ENCODE results near the gene FFAR4.
"Not testable (repeated sequence)": the region's sequence is repeated elsewhere in the genome, so short reads cannot be mapped to it uniquely, and the experiment has no call there.

Gene FFAR4

DNA sequence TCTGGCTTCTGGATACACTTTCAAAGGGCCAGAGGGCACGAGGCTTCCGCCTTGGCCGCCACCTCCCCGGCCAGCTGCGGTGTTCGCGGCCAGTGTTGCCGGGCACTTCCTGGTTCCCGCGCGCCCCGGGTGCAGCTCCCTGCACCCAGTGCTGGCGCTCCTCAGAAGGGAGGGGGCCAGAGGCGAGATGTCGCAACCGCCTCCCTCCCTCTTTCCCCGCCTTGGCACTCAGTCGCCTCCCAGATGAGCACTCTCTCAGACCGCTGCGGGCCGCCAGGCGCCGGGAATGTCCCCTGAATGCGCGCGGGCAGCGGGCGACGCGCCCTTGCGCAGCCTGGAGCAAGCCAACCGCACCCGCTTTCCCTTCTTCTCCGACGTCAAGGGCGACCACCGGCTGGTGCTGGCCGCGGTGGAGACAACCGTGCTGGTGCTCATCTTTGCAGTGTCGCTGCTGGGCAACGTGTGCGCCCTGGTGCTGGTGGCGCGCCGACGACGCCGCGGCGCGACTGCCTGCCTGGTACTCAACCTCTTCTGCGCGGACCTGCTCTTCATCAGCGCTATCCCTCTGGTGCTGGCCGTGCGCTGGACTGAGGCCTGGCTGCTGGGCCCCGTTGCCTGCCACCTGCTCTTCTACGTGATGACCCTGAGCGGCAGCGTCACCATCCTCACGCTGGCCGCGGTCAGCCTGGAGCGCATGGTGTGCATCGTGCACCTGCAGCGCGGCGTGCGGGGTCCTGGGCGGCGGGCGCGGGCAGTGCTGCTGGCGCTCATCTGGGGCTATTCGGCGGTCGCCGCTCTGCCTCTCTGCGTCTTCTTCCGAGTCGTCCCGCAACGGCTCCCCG lies at the start of gene FFAR4:
FFAR4 (plus strand) TSS at position 231 of the 842 bp plus-strand sequence; CDS start at position 287, 56 bp downstream.
- DNase-seq: no peak

DNA sequence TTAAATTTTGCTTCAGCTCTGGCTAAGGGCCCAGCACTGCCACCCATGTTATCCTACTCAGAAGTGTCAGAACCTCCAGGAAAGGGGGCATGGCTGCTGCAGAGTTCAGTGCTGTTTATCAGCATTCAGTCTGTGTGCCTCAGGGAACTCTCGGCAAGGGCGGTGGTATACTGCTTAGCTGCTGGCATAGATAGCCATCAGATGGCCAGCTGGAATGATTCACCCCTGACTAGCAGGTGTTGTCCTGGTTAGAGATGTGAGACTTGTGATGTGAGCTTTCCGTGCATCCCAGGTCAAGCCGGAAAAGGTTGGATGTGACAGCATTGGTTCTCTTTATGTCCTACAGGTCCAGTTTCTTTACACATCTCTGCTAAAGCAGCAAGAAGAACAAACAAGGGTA lies 47.9 kb upstream of the FFAR4 start:
- DNase-seq: no peak

DNA sequence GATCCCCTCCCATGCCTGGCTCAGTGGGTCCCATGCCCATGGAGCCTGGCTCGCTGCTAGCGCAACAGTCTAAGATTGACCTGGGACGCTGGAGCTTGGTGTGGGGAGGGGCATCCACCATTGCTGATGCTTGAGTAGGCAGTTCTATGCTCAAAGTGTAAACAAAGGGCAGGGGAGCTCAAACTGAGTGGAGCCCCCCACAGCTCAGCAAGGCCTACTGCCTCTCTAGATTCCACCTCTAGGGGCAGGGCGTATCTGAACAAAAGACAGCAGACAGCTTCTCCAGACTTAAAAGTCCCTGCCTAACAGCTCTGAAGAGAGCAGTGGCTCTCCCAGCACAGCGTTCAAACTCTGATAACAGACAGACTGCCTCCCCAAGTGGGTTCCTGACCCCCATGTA lies 31.2 kb upstream of the FFAR4 start:
- DNase-seq: no peak

DNA sequence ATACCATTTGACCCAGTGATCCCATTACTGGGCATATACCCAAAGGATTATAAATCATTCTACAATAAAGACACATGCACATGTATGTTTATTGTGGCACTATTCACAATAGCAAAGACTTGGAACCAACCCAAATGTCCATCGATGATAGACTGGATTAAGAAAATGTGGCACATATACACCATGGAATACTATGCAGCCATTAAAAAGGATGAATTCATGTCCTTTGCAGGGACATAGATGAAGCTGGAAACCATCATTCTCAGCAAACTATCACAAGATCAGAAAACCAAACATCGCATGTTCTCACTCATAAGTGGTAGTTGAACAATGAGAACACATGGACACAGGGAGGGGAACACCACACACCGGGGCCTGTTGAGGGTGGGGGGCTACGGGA lies 25.6 kb upstream of the FFAR4 start:
- not testable (repeated sequence) for DNase-seq

DNA sequence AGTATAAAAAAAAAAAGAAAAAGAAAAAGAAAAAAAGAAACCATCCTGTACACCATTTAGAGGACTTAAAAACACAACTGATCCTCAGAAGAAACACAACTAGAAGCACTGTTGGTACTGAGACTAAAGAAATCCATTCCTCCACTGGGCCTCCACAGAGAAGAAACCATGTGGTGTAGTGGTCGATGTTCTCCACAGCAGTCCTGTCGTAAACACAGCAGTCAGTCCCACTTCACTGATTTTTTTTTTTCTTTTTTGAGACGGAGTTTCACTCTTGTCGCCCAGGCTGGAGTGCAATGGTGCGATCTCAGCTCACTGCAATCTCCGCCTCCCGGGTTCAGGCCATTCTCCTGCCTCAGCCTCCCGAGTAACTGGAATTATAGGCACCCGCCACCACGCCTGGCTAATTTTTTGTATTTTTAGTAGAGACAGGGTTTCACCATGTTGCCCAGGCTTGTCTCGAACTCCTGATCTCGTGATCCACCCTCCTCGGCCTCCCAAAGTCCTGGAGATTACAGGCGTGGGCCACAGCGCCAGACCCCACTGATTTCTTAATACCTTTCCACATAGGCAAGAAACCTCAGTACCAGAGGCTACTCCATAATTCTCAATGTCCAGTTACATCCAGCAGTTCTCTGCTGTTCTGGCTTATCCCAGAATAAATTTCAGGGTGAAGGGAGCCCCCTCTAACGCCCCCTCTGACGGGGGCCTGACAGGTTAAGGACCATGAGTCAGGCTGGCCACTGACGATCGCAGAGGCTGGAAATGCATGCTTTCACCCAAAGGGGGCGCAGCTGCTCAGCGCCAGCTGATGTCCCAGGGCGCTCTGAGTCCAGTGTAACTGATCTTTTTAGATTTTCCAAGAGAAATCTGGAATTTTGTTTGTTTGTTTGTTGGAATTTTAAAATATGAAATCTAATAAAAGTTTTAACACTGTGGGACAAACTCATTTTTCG lies 24.8 kb upstream of the FFAR4 start:
- no peak for DNase-seq

DNA sequence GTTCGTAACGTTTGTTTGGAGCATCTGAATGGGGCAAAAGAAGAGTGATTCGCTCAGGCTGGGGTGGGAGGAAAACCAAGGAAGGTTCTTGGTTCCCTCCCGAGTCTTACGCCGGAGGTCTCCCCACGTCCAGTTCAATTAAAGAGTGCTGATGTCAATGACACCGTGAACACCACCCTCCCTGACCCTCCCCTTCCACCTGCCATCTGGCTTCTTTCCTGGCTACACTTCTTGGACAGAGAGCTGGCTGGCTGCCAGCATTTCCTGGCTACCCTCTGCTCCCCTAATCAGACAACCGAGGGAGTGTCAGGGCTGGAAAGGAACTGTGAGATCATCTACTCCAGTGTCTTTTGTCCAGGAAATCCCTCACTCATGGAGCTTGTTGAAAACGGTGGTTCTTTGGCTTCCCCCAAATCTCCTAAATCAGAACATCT lies 24.1 kb upstream of the FFAR4 start:
- no peak for DNase-seq

DNA sequence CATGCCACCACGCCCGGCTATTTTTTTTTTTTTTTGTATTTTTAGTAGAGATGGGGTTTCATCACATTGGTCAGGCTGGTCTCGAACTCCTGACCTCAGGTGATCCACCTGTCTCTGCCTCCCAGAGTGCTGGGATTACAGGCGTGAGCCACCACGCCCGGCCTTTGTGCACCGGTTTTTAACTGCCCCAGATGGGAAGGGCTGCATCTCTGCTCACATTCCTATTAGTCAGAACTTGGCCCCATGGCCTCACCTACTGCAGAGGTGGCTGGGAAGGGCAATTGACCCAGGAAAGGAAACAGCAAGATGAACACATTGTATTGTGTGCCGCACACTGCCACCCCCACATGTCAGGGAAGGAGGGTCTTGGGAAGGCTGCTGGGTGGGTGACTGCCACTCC lies 19.5 kb upstream of the FFAR4 start:
- DNase-seq: not testable (repeated sequence)

DNA sequence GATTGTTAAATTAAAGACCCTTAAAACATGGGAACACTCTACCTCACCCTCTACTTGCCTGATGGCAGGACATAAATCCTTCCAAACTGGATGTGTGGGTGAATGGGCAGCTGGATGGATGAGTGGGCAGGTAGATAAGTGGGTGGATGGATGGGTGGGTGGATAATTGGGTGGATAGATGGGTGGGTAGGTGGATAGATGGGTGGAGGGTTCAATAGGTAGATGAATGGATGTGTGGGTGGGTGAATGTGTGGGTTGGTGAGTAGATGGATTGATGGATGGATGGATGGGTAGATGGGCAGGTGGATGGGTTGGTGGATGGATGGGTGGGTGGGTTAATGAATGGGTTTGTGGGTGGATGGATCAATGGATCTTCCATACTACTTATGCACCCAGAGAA lies 18.9 kb upstream of the FFAR4 start:
- DNase-seq: no peak

DNA sequence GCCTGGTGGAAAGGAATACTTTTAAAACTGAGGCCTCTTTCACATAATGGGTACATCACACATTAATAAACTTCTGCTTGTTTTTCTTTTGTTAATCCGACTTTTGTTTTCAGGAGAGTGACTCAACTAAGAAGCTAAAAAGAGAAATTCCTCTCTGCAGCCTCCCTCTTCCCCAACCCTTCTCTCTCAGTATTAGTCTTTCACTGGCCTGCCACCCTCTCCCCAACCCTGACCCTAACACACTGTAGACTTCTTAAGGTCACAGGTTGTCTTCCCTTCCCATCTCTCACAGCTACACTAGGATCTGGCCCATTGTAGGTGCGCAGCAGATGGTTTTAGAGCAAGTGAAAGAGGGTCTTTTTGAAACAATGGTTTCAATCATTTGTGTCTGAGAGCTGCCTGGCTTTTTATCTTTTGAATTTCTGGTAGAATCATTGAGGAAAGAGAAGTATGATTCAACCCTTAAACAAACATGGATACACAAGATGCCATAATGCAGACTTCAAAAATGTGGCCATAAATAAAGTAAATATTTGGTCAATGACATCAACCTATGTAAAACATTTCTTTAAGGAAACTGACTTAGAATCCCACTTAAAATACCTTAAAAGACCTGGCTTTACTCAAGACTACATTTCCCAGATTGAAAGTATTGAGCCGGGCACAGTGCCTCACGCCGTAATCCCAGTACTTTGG lies 17.9 kb upstream of the FFAR4 start:
- DNase-seq: no peak

DNA sequence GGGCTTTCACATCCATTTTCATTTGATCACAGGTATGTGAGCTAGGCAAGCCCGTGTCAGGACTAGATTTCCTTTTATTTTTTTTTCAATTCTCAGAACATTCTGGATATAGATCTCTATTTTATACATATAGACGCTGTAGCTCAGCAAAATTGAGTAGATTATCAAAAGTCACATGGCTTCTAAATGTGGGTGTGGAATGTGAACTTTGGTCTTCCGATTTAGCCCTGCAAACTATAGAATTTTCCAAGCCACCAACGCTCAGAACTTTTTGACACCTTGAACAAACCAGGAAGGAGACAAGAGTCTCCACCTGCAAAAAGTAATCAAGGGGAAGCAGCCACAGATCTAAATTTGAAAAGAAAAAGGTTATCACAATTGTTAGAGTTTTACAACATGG lies 15.9 kb upstream of the FFAR4 start:
- DNase-seq: no peak

DNA sequence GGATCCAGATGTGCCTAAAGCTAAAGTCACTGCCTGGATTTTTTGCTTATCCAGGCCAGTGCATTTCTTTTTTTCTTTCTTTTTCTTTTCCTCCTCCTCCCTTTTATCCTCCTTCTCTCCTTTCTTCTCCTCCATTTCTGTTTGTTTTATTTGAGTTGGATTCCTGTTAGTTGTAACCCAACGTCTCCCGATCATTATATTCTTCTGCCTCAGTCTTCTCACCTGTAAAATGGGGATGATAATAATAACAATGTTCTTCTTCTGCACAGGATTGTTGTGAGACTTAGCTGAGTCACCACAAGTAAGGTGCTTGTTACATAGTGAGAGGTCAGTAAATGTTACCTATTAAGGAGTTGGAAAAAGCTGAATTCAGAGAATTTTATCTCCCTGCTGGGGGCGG lies 13.7 kb upstream of the FFAR4 start:
- no peak for DNase-seq

DNA sequence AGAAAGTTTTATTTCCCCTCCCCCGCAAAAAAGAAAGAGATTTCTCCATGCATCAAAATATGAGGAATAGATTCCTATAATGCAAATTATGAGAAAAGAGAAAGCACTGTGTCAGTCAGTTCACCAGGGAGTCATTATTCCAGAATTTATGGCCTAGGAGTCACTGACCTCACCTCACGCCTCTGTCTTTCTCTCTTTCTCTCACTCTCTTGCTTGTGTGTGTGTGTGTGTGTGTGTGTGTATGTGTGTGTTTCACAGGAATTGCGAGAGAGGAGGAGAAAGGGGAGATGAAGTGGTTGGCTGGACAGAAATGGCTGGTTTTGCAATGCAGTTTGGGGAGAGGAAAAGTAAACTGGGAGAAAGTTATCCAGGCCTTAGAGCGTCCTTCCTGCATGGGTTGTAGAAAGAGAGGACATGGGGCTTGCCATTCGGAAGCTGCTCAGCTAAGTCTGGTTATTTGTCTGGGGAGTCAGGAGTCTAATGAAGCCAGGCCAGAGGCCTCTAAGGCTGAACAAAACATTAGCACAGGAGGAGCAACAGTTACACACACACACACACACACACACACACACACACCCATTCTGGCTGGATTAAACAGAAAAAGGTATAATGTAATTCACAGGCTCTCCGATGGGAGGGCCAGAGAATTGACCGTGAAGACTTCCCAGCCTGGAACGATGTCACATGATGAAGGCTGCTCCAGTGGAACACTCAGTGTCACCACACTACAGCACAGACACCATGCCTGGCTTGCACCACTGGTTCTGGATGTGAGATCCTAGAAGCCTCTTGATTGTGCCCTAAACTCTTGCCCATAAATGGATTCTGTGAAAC lies 12.8 kb upstream of the FFAR4 start:
- DNase-seq: no peak

DNA sequence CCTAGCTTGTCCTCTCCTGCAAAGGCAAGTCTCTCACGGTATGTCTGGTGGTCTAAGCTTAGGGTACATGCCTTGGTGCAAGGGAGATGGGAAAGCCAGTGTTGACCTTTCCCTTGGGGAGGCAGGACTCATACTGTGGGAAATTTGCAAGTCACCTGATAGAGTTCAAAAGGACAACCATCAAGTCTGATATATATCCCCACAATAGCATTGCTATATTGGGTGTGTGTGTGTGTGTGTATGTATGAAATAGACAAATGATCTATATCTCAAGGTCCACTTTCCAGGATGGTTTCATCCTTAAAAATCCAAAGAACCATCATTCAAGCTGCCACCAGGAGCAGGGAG lies 12.2 kb upstream of the FFAR4 start:
- no peak for DNase-seq

DNA sequence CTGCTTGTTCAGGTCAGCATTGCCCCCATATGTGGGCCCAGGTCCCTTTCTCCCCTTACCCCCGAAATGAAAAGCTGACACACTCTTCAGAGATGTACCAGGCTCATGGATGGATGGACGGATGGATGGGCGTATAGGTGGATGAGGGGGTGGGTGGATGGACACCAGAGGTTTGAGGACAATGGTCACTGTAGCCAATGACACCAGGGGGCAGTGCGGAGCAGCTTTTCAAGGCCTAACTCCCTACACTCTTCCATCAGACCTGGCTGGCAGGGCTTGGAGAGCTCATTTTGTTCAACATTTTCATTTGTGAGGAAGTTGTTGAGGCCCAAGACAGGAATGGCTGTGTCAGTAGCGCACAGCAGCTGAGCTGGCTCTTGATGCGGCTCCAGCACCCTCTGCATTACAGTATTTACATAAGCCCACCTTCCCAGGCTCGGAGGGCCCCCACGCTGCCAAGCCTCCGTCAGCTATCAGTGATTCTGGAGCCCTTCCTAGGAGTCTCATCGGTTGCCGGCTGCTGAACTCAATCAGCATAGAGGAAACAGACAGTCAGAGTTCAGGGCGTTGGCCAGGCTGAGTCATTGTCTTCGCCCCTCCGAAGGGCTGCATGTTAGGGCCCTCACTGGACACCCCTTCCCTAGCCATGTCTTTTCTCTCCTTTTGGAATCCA lies 11.6 kb upstream of the FFAR4 start:
- no peak for DNase-seq

DNA sequence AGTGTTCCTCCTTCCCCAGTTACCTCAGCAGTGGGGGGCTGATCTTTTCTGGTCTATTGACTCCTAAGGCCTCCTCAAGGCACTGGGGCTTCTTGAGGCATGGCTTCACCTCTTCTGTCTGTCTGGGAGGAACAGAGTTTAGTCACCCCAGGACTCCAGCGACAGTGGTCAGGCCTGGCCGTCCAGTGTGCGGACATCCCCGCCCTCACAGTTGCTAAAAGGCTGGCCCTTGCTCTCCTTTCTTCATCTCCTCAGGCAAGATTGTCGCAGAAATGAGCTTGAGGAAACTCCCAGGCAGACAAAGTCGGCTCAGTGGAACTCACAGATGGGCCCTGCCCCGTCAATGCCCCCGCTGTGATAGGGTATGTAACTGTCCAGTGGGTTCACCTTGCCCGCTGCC lies 7.0 kb upstream of the FFAR4 start:
- no peak for DNase-seq

DNA sequence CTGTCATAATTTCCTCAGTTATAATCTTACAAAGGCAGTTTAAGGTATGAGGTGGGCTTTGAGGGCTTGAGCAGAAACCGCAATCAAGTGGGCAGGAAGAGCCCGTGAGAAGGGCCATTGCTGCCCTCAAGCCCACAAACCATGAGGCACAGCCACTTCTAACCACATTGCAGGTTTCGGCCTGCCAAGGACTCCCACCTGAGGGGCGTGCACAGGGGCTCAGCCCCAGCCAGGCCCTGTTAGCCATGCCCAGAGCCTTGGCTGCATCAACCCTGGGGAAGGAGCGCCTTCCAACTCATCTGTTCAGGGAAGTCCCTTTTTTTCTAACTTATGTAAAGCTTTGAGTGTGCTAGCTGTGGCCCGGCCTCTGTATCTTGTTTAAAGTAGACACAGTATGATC lies 5.9 kb upstream of the FFAR4 start:
- no peak for DNase-seq

DNA sequence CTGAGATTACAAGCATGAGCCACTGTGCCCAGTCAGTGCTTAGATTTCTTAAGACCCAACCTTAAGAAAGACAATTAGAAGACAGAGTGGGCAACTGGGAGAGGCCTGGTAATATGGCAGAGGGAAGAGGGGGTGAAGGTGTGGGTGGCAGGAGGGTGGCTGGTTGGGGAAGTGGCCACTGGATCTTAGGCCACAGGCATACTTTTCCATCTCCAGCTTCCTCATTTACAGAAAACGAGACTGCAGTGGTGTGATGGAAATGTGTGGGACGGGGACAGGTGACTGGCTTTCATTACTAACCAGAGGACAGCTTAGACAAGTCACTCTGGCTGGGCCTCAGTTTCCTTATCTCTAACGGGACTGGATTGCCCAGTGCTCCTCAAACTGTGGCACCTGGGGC lies 1.0 kb upstream of the FFAR4 start:
- no peak for DNase-seq

DNA sequence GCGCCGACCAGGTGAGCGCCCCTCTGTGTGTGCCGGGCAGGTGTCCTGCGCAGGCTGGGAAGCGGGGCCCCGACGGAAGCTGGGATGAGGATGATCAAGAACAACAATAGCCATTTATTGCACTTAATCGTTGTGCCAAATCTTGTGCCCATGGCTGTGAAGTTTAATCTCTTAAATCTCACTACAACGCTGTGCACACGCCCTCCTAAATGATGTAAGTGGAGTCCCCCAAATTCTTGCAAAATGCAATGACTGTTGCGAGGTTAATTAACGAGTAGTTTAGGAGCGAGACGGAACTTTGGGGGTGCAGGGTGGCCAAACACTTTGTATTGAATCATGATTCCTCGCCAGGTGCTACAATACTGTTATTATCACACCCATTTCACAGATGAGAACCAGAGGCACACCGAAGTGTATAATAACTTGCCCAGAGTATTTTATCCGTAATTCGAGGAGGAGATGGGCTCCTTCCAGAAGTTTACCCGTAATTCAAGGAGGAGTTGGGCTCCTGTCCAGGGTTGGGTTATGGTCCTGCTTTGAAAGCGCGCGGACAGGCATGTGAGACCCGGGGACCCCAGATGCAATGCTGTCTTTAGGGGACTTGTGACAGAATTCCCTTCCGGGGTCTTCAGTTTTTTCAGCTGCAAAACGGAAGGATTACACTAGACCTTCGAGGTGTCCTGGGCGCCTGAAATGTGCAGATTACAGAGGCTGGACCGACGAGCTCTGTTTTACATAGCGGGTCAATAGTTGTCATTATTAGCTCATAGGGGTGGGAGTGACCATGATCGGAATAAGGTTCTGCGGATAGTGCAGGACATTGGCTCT lies 1.0 kb downstream of the FFAR4 start:
- no peak for DNase-seq

DNA sequence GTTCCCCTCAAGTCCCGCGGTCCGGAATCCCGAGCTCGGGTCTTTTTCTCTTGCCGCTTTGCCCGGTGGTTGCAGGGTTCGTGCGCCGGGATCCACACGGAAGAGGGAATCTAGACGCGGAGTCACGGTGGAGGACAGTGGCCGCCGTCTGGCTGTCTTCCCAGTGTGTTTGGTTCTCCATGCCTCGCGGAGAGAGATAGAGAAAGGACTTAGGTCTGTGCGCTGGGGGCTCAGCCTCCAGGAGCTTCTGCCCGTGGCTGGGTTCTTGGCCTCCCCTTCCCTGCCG lies 1.6 kb downstream of the FFAR4 start:
- DNase-seq: no peak

DNA sequence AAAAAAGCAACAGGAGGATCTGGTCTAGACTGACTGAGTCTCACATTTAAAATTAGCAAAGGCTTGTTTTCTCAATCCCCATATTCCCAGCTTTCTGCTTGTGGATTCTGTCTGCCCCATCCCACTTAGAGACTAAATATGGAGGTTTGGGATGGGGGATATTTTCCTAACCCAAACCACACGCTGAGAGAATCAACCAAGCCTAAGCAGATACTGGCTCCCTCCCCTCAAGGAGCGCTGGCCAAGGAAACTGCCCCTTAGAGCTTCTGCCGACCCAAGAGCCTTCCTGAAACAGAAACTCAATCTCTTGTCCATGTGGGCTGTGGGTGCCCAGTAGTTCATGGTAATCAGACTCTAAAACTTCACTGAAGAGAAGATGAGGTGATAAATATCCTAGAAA lies 3.9 kb downstream of the FFAR4 start:
- no peak for DNase-seq

DNA sequence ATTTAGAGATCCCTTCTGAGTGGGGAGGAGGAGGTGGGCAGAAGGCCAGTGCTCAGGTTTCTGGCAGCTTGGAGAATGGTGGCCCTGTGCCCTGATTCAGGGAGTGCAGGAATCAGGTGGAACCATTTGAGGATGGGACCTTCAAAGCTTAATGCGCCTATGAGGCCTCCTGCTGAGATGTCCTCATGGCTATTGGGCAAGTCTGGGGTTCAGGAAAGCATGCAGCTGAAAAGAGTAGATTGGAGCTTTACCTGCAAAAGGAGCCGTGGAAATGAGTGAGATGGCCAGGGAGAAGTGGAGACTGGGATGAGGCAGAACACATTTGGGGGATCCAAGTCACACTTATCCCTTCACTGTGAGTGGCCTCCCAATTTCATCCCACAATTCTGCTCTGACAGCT lies 6.1 kb downstream of the FFAR4 start:
- no peak for DNase-seq

Data from NCI-H2107 (cell line).